ENCODE results near the gene RASAL3.

The RASAL3 gene

DNA sequence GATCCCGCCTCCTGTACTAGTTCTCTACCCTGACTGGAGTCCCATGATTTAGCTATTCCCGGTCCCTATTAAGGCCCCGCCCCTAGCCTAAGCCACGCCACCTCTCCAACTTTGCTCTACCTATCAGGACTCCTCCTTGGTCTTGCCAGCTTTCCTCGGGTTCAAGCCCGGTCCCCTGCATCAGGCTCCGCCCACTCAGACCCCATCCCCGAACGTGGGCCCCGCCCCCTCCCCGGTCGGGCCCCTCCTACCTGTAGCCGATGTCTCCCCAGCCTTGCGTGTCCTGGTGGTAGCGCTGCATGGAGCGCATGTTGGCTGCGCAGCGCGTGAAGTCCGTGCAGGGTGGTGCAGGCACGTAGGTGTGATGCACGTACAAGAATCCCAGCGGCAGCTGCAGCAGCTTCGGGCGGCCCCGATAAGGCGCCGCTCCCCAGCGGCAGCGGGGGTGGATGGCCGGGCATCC, 7.3 kb upstream of the RASAL3 start:
- no peak for DNase-seq

DNA sequence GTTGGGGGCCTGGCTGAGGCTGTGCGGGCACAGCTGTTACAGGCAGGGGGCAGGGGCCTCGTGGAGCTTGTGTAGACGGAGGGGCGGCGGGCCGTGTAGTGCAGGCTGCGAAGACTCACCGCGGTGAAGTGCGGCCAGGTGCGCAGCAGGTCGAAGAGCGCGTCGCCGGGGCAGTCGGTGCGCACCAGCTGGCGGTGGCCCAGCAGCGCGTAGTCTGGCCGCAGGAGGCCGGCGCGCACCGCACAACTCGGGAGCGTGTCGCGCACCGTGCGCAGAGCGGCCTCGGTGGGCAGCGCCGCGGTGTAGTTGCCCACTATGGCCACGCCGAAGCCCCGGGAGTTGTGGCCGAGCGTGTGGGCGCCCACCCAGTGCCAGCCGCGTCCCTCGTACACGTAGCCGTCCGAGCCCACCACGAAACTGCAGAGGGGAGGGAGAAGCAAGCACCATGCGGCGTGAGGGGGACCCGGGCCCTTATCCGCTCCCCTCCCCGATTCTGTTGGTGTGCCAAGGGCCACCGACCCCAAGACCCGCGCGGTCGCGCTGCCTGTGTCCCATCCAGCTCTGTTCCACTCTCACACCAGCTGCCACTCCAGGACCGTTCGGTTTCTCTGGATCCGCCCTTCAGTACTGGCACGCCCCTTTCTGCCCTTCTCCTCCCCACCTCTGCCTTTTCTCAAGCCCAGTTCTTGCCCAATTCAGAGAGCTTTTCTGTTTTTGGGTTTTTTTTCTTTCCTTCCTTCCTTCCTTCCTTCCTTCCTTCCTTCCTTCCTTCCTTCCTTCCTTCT, 5.4 kb upstream of the RASAL3 start:
- DNase-seq: no peak

DNA sequence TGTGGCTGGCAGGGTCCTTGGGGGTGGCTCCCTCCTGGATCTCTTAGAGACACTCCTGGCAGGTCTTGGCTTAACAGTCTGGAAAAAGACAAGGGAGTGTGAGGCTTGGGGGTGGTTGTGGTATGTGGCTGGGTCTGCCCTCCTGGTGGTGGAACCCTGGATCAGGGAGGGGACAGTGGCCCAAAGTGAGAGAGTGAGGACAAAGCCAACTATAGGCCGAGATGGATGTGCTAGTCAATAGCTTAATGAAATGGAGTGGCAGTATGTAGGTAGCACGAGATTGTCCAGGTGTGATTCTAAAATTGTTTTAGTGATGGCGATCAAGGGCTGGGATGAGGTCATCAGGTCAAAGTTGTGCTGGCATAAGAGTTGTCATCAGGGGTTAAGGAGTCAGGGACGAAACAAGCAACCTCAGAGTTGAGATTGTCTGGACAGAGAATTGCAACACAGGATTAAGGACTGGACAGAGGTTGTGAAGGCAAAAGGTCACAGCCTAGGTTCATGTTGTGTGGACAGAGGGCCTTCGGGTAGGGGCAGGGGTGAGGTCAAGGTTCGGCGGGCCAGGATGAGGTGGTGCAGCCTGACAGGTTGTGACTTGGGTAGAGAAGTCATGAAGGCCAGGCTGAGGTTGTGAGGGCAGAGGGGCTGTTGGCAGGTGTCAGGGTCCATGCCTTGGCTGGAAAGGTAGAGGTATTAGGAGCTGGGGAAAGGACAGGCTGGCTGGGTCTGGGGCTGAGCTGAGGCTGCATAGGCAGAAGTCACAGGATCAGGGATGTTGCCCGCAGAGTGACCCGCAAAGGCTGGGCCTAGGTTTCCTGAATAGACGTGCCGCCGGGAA, 4.5 kb upstream of the RASAL3 start:
- DNase-seq: no peak

DNA sequence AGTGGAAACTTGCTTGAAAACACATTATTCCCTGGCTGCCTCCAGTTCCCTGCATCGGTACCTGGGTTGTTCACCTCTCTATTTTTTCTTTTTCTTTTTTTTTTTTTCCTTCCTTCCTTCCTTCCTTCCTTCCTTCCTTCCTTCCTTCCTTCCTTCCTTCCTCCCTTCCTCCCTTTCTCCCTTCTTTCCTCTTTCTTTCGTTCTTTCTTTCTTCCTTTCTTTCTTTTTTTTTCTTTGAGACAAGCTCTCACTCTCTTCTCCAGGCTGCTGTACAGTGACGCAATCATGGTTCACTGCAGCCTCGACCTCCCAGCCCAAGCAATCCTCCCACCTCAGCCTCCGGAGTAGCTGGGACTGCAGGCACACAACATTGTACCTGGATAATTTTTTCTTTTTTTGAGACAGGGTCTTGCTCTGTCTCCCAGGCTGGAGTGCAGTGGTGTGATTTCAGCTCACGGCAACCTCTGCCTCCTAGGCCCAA, 3.4 kb upstream of the RASAL3 start:
- no peak for DNase-seq

DNA sequence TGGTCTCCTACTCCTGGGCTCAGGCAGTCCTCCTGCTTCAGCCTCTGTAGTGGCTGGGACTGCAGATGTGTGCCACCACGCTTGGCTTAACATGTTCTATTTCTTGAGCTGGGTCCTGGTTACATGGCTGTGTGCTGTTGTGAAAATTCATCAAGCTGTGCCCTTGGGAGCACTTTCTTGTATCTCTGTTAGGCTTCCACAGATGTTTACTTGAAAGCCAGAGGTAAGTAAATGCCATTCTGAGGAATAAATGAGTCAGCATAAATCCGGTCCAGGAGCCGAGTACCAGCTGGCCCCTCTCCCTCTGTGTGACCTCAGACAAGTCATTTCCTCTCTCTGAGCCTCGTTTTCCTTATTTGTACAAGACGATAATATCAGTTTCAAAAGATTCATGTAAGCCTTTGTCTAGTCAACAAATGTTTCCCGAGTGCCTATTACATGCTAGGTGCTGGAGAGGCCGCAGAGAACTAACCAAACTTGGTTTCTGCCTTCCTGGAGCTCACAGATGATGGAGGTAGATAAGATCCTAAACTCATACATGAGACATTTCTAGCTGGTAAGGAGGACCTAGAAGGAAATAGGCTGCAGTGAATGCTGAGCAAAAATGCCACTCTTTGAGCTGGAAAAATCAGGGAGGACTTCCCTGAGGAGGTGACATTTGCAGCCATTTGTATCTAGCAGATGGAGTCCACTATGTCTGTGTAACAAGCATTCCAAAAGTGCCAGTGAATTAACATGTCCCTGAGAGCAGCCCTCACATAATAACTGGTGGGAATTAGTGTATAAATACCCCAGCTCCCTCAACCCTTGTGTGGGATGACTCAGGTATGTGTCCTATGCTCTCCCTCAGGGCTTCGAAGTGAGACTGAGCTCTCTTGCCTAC, 2.7 kb upstream of the RASAL3 start:
- no peak for DNase-seq

DNA sequence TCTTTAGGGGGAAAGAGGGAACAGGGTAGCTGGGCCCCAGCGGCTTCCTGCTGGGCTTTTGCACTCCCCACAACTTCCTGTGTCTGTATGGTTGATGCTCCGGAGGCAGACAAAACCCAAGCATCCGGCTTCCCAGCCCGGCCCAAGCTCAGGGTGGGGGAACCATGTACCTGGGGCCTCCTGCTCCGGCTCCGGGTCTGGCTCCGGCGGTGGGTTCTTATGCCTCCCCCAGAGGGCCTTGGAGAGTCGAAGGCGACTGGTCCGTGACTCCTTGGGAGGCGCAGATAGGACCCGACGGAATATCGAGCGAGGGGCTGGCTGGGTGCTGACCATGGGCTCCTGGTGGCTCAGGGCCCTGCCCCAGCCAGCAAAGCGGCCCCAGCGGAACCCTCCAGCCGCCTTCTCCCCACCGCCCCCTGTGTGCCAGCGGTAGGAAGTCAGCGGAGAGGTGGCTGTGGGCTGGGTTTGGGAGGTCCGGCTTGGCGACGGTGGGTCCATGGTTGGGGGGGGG, 428 bp downstream of the RASAL3 start:
- no peak for DNase-seq

DNA sequence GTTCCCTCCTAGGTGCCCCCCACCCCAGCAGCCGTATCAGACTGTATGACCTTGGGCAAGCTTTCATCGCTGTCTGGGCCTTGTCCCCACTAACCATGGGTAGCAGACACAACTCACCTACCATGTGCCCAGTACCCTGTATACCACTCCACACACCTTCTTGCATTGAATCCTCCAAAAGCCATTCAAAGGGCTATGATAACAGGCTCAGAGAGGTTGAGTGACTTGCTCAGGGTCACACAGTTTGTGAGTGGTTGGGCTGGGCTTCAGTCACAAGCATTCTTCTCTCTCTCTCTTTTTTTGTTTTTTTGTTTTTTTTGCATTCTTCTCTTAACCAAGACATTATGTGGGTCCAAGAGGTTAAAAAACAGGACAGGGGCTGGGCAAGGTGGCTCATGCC, 2.6 kb downstream of the RASAL3 start:
- DNase-seq: no peak

DNA sequence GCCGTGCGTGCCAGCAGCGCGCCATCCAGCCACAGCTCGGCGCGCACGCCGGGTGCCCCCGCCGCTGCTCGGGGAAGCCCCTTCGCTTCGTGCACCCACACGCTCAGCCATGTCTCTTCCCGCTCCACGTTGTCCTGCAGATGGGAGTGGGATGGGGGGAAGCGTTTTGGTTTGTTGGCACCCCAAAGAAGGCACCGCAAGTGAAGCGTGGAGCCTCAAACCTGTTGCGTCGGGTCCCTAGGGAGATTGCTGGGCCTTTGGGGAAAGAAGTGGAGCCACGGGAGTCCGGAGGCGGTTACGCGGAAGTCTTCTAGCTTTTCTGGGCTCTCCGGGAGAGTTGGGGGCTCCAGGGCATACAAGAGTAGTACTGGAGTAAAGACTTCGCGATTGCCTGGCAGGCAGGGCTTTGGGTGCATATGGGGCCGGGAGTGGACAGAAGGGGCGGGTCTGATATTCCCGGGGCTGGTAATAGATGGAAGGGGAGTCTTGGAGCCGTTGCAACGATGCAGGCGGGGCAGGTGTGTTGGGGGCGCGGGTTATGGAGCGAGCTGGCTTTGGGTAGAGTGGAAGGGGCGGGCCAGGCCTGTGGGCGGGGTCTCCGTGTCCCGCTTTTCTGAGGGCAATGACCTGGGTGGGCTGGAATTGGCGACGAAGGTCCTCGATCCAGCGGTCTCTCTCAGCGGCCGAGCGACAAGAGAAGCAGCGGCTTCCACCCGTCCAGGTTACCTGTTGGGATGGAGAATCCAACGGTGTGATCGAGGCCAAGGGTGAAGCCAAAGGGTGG, 6.5 kb downstream of the RASAL3 start:
- no peak for DNase-seq

DNA sequence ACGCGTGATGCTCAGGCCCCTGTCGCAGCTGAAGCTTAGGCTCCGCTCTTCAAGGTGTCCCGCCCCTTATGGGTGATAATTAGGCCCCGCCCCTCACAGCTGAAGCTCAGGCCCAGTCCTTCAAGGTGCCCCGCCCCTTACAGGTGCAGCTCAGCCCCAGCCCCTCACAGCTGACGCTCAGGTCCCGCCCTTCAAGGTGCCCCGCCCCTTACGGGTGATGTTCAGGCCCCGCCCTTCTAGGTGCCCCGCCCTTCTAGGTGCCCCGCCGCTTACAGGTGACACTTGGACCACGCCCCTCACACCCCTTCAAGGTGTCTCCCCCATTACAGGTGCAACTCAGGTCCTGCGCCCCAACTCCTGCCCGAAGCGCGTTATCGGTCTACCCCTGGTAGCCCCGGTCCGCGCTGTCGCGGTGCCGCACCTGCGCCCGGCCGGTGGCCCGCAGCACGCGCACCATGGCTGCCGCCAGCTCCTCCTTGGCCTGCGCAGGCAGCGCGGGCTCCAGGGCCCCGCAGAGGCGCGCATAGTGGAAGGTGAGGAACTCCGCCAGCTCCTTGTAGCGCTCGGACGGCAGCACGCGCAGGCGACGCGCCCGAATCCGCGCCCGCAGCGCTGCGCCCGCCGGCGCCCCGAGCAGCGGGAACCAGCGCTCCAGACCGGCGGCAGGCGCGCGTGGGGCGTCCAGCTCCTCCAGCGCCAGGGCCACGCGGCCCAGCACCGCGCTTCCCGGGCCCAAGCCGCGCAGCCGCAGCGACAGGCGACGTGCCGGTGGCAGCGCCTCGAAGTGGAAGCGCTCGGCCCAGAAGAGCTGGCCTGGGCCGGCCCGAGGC, 7.3 kb downstream of the RASAL3 start:
- DNase-seq: peak; percentile 38 to 55

DNA sequence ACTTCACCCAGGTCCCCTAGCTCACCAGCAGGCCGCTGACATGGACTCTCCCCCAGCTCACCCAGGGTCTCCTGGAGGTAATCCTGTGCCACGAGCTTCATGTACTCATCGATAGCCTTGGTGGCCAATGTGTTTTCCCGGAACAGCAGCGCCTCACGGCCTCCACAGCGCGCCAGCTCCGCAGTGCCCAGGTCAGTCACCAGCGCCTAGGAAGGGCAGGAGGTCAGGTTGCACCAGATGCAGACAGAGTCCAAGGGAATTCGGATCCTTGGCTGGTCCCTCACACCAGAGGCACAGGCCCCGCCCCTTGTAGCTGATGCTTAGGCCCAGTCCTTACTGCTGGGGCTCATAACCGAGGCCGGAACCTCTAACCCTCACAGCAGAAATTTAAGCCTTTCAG, 7.9 kb downstream of the RASAL3 start:
- no peak for DNase-seq

DNA sequence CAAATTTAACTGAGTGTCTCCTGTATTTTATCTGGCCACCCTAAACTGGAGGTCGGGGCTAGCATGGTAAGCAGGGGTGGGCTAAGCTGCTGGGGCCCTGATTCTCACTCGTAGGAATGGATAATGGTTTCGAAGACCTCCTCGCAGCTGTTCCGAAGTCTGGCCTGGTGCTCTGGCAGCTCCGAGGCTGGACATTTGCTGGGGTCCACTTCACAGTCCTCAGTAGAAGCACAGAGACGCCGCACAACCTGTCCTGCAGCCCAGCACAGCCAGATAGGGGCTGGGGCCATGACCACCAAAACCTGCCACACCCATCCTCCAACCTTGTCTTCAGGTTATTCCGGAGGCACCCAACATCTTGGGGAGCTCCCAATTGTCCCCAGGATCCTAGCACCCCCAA, 8.3 kb downstream of the RASAL3 start:
- DNase-seq: no peak

DNA sequence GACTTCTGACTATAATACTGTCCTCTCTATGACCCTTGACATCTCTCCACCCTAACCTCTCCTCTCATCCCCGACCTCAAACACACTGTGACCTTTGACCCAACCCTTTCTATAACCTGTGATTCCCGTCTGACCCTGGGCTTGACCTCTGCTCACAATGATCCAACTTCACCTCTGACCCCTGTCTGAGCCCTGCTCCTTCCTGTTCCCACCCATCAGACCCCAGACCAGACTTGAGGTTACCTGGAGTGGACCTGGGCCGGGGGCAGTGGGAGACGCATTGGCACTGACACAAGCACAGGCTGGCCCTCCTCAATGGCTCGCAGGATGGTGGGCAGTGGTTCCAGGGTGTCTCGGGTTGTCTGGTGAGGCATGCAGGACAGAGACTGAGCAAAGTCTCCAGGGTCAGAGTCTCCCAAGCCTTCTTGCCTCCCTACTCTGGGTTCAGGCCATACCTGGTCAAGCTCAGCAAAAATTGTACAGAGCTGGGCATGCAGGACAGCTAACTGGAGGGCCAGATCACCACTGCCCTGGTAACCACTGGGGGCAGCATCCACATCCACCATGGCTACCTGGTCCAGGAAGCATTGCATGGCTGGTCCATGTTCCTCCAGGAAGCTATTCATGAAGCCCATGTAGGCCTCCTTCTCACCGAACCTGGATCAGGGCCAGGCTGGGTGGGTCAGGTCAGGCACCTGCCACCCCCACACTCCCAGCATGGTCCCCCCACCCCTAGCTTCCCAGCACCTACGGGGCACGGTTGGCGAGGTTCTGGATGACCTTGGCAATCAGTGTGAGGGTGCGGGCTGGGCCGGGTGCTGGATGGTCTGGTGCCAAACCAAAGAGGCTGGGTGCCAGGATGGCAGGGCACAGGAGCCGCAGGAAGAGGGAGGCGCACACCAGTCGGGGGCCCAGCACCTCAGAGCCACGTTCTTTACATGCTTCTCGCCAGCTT, 10.2 kb downstream of the RASAL3 start:
- no peak for DNase-seq

DNA sequence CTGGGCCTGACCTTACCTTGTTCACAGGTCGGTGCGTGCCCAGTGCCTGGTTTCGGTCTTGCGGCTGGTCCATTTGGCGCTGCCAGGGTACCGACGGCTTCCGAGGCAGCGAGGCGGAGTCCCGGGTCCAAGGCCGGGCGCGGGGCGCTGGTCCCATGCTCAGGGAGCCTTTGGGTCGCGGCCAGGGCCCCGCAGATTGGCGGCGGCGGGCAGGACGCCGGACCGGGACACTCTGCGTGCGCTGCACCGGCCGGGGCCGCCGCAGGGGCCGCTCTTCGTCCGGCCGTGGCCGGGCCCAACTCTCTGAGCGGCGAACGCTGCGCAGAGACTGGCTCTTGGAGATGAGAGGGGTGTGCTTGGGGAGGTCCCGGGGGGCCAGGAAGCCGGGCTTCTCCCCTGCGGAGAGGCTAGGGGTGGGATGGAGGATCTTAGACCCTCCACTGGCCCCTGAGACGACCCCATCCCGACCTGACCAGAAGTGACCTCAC, 11.2 kb downstream of the RASAL3 start:
- no peak for DNase-seq

DNA sequence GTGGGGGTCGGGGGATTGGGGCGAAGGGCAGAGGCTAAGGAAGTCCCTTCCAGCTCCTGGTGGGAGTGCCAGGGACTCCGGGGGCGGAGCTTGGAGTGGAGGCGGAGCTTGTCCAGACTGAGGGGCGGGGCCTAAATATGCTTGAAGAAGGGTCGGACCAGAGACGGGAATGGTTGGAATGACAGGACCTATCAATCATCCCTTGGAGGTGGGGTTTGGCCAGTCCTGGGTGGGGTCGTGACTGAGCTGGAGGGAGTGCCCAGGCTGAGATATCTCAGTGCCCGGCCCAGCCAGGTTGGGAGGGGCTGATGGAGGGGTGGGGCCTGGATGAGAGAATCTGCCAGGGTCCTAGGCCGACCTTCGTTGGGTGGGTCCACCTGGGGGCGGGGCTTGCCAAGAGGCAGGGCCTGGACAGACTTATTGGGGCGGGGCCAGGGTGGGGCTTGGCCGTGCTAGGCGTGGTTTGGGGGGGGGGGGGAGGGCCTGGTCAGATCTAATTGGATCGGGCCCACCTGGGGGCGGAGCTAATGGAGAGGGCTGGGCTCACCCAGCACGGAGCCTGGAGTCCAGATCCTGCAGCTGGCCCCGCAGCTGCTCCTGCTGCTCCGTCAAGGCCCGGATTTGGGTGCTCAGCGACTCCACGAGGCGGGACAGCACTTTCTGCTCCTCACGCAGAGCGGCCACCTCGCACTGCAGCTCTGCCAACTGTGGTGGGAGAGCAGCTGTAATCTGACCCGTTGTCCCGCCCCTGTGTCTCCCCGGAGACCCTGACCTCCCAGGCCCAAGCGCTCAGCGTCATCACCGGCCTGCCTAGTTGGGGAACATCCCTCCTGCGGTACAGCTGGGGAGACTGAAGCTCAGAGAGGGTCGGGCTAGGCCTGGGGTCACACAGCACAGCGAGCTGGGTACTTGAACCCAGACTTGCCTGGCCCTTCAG, 12.0 kb downstream of the RASAL3 start:
- no peak for DNase-seq

DNA sequence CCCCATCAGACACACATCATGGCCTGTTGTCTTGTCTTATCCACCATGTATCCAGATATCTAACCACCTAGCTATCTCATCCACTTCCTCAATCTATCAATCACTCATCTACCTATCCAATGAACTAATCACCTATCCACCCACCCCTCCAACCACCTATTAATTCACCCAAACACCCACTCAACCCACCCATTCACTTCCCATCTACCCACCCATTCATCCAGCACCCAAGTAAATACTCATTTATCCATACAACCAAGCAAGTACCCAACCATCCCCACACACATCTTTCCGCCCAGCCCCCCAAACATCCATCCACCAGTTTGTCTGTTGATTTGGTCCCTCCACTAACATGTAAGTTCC, 13.8 kb downstream of the RASAL3 start:
- DNase-seq: no peak

DNA sequence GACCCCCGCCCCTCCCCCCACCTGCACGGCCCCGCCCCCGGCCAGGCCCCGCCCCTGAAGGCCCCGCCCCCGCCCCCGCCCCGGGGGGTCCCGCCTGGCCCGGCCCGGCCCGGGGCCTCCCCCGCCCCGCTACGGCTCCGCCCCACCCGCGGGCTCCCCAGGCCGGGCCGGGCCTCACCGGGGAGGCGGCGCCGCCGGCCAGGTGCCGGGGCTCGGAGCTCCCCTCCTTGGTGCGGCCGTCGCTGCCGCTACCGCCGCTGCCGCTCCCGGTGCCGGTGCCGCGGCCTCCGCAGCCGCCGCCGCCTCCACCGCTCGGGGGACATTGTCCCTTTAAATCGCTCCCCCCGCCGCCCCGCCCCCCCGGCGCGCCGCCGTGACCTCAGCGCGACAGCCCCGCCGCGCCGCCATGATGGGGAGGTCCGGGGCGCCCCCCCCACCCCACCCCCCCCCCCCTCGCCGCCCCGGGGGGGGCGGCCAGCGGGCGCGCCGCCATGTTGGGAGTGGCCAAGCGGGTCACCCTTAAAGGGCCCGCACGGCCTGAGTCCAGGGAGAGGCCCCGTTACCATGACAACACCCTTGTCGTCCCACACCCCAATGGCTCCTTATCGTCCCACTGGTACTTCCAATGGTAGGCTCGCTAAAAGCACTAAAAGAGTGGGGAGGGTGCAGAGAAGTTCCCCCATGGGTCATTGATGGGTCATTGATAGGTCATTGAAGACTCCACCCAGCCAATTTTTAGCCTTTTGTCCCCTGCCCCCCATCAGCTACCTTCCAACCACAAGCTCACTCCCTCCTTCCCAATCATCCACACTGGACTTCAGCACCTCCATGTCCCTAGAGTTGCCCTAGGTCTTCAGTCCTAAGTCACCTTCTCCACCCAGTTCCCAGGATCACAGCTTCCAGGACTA, 14.5 kb downstream of the RASAL3 start, which contains the start of gene WIZ:
TSS of gene WIZ (minus strand) at position 337 of the 908 bp plus-strand sequence. CDS start 1,649 bp downstream, outside the sequence.
- DNase-seq: peak; percentile 56
